Uterus (tissue), 4 donors: ENCODE data around the gene ATP11A. TPM values are rescaled to one million over a fixed set of nuclear protein-coding genes. Genes with fewer than 3 reads are reported as not detected.
"Not testable (repeated sequence)": the region's sequence is repeated elsewhere in the genome, so short reads cannot be mapped to it uniquely, and the experiment has no call there.

ENCODE experiments used
- DNase-seq, 2 donors: peaks; one replicate each; pipeline ENCODE4 v3.0.0-alpha.2; 2019 to 2020
- H3K27ac ChIP-seq, 2 donors: fragments of 200-600 bp; sonication (generic); 1 replicate in 1 of 2; 2 replicates in 1 of 2; pipeline ENCODE4 v1.5.1; 2016 to 2018
- H3K27me3 ChIP-seq, 2 donors: fragments of 200-600 bp; sonication (generic); one replicate each; pipeline ENCODE4 v1.5.1; 2018 to 2019; ENCODE audit warnings: control low read depth in 1 of 2
- H3K36me3 ChIP-seq, 2 donors: fragments of 200-600 bp; sonication (generic); one replicate each; pipeline ENCODE4 v1.5.1; 2019; ENCODE audit warnings: control low read depth in 1 of 2
- H3K4me1 ChIP-seq, 2 donors: fragments of 200-600 bp; sonication (generic); one replicate each; pipeline ENCODE4 v1.5.1; 2018 to 2019; ENCODE audit warnings: control low read depth in 1 of 2
- H3K4me3 ChIP-seq, 2 donors: fragments of 200-600 bp; sonication (generic); 1 replicate in 1 of 2; 2 replicates in 1 of 2; pipeline ENCODE4 v1.5.1; 2018 to 2019; ENCODE audit warnings: mild to moderate bottlenecking in 1 of 2
- H3K9me3 ChIP-seq, 2 donors: fragments of 200-600 bp; sonication (generic); one replicate each; pipeline ENCODE4 v1.5.1; 2019; ENCODE audit warnings: control low read depth in 1 of 2
- CTCF ChIP-seq, 4 experiments: fragments of 200-600 bp in 2 of 4; fragments of 450-650 bp in 2 of 4; sonication (generic) in 2 of 4; IDR thresholded peaks; one replicate each; pipeline ENCODE4 v1.5.1; 2016 to 2019; ENCODE audit warnings: antibody characterized with exemption in 4 of 4, mild to moderate bottlenecking in 2 of 4, moderate library complexity in 1 of 4
- POLR2A ChIP-seq, 2 donors: fragments of 450-650 bp; IDR thresholded peaks; one replicate each; pipeline ENCODE4 v1.6.1; 2016; ENCODE audit warnings: antibody characterized with exemption in 2 of 2, mild to moderate bottlenecking in 1 of 2, moderate library complexity in 1 of 2
- intact Hi-C: fragments of 100-400 bp; cut with DNase I; formaldehyde crosslinking; loops from one replicate; pipeline ENCODE4 v1.15.1; 2023; ENCODE audit warnings: low total_unique reads
- total RNA-seq, 4 donors: library from RNA; depleted of rRNA in 3 of 4; stranded (reverse); fragments of >200 nt in 3 of 4; gene quantifications; one replicate each; pipeline versions ENCODE4 v1.1.0 to v1.2.4, GENCODE V29; 2014 to 2023
- donor health status: DM: yes; HTN: yes; CAD: no.

ATP11A gene
- total RNA-seq, 4 donors from 2014 or later = 12.8 to 149 (median 22.8) TPM

- TF ChIP-seq CTCF (IDR thresholded peaks at IDR 0.05) = no peak
- TF ChIP-seq POLR2A (IDR thresholded peaks at IDR 0.05) = no peak
- no peaks in the 10 kb centered on the region for H3K27me3 ChIP-seq
- no peaks in the 10 kb centered on the region for H3K36me3 ChIP-seq
- H3K27ac ChIP-seq = no peak overlapping the region
- no peak for DNase-seq
- H3K4me3 ChIP-seq = no peak overlapping the region
- H3K4me1 ChIP-seq = no peaks in the 10 kb centered on the region
- intact Hi-C loops = no loop called here
- H3K9me3 ChIP-seq = no peaks in the 10 kb centered on the region
Observed at GRCh38 chr13:112880976-112881540, 191.2 kb downstream of the ATP11A start.

- H3K27ac ChIP-seq = no peak overlapping the region
- H3K36me3 ChIP-seq = no peaks in the 10 kb centered on the region
- no peak for DNase-seq
- TF ChIP-seq CTCF (IDR thresholded peaks at IDR 0.05) (no peak), POLR2A (IDR thresholded peaks at IDR 0.05) (no peak)
- no peaks in the 10 kb centered on the region for H3K27me3 ChIP-seq
- intact Hi-C loops = no loop called here
- no peak overlapping the region for H3K4me3 ChIP-seq
- H3K4me1 ChIP-seq = no peaks in the 10 kb centered on the region
- H3K9me3 ChIP-seq = no peaks in the 10 kb centered on the region
Observed at GRCh38 chr13:112881656-112882554, 192.1 kb downstream of the ATP11A start.

GRCh38 chr13:112882555-112883024, 192.8 kb downstream of the ATP11A start:
- H3K9me3 ChIP-seq = no peaks in the 10 kb centered on the region
- H3K27me3 ChIP-seq = no peaks in the 10 kb centered on the region
- intact Hi-C loops = no loop called here
- no peak overlapping the region for H3K27ac ChIP-seq
- H3K4me3 ChIP-seq = no peak overlapping the region
- H3K4me1 ChIP-seq = no peaks in the 10 kb centered on the region
- DNase-seq = no peak
- TF ChIP-seq CTCF (IDR thresholded peaks at IDR 0.05) = no peak
- TF ChIP-seq POLR2A (IDR thresholded peaks at IDR 0.05) = no peak
- H3K36me3 ChIP-seq = no peaks in the 10 kb centered on the region

- no peaks in the 10 kb centered on the region for H3K36me3 ChIP-seq
- TF ChIP-seq POLR2A (IDR thresholded peaks at IDR 0.05) (no peak), CTCF (IDR thresholded peaks at IDR 0.05) (no peak)
- intact Hi-C loops = no loop called here
Observed at GRCh38 chr13:112883241-112883945, 193.6 kb downstream of the ATP11A start.

GRCh38 chr13:112884700-112885099, 194.9 kb downstream of the ATP11A start:
- H3K4me1 ChIP-seq, DNase-seq, intact Hi-C loops, H3K4me3 ChIP-seq, H3K36me3 ChIP-seq, H3K9me3 ChIP-seq, H3K27ac ChIP-seq, H3K27me3 ChIP-seq: not testable (repeated sequence)

More at GRCh38 chr13:112883241-112883945, 193.6 kb downstream of the ATP11A start:
- H3K4me1 ChIP-seq = no peaks in the 10 kb centered on the region
- H3K27ac ChIP-seq = no peak overlapping the region
- H3K4me3 ChIP-seq = no peak overlapping the region
- no peaks in the 10 kb centered on the region for H3K27me3 ChIP-seq
- no peaks in the 10 kb centered on the region for H3K9me3 ChIP-seq
- DNase-seq = no peak
